Stimulated activated CD4-positive, alpha-beta T cell treated with anti-CD3 and anti-CD28 coated beads, Interleukin-4, amount 100 ng/mL, for 1 hour (primary cell): ENCODE measurements around the gene CDCA4.
"Not testable (repeated sequence)": the region's sequence is repeated elsewhere in the genome, so short reads cannot be mapped to it uniquely, and the experiment has no call there.

Experiments
- DNase-seq: peaks from one replicate; pipeline ENCODE4 v3.0.0-alpha.2; 2020

Gene CDCA4

DNA sequence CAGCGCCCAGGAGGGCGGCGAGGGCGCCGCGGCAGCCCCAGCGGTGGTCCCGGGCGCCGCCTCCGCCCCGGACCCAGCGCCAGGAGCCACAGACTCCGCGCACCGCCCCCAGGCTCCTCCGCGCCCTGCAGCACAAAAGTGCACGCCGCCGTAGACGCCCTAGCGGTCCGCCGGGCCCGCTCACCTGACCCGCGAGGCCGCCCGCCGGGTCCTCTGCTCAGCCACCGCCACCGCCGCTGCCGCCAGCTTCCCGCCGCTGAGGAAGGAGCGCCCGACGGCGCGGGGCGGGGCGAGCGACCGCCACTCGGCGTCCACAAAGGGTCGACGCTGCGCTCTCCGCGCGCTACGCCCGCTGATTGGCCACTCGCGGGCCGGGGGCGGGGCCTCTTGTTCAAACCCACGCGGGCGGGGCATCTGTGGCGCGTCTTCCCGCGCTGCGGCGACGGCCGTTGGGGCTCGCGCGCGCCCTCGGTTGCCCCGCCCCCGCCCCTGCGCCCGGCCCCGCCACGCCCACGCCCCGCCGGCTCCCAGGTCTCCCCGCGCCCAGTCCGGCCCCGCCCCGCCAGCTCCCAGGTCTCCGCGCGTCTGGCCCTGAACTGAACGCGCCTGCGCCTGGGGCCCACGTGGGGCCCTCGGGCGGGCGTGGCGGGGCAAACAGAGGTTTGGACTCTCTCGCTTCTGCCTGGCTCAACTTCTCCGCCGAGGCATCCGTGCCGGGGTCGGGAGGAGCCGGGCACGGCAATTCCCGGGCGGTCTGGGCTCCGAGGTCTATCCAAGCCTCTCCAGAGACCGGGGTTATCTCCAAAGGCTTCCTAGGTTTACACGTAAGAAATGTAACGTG, at the start of gene CDCA4:
Gene CDCA4, minus strand, starts transcription at position 269 of the 841 bp plus-strand sequence. CDS start 9,154 bp downstream, outside the sequence.
- peak; percentile 98 for DNase-seq

DNA sequence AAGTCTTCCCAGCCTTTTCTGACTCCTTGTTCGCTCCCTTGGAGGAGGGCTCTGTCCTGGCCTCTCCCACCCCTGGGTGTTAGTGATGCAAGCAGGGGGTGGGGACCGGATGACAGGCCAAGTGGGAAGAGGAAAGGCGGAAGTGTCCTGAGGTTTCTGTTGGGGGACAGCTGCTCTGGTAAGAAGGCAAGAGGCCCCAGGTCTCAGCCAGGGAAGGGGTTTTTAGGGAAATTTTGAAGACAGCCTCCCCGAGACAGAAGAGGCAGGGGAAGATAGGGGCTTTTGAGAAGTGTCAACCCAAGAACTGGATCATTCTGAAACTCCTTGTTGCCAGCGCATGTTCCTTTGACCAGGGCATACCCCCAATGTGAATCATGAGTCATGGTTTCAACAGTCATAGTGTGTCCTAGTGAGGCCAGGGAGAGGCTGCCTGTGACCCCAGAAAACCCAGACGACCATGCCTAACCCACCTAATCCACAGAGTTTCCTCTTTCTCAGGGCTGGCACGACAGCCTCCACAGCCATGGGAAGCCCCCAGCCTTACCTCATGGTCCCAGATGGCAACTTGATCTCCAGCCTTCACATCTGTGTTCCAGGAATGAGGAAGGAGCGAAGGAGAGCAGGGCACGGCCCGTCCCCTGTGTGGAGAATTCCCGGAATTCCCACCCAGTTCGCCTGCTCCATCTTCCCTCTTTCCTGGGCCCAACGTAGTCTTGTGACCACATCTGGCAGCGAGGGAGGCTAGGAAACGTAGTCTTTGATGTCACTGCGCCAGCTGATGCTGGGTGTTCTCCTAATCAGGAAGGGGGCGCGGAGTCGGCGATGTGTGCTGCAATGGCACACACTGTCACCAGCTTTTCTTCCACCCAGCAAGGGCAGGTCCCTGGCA, 49.2 kb upstream of the CDCA4 start:
- no peak for DNase-seq

DNA sequence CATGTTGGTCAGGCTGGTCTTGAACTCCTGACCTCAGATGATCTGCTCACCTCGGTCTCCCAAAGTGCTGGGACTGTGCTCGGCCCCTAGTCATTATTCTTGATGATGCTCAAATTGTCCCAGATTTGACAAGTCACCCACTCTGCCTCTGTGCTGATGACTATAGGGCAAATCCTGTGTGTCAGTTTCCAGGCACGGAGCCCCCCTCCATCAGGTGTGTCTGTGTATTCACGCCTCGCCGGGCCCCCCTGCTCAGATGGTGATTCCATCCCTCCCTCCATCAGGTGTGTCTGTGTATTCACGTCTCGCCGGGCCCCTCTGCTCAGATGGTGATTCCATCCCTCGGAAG, 48.6 kb upstream of the CDCA4 start:
- no peak for DNase-seq

DNA sequence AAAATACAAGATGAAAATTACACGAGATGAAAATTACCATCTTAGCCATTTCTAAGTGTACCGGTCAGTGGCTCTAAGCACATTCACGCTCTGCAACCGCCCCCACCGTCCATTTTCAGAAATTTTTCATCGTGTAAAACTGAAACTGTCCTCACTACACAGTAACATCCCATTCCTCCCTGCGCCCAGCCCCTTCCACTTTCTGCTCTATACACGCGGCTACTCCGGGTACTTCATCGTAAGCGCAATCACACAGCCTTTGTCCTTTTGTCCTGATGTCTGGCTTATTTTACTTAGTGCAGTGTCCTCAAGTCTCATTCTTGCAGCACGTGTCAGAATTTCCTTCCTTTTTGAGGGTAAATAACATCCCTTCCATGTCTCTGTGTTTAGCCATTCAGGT, 47.9 kb upstream of the CDCA4 start:
- DNase-seq = no peak

DNA sequence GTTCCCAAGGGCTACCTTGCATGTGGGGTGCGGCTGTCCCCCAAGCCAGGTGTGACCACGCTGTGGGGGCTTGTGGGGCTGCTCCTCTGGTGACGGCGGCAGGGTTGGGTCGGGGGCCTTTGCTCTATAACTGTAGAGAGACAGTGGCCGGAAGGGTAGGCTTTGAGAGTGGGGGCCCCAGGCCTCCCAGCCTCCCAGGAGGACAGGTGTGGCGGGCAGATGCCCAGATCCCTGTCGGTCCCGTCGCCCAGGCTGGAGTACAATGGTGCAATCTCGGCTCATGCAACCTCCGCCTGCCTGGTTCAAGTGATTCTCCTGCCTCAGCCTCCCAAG, 47.1 kb upstream of the CDCA4 start:
- no peak for DNase-seq

DNA sequence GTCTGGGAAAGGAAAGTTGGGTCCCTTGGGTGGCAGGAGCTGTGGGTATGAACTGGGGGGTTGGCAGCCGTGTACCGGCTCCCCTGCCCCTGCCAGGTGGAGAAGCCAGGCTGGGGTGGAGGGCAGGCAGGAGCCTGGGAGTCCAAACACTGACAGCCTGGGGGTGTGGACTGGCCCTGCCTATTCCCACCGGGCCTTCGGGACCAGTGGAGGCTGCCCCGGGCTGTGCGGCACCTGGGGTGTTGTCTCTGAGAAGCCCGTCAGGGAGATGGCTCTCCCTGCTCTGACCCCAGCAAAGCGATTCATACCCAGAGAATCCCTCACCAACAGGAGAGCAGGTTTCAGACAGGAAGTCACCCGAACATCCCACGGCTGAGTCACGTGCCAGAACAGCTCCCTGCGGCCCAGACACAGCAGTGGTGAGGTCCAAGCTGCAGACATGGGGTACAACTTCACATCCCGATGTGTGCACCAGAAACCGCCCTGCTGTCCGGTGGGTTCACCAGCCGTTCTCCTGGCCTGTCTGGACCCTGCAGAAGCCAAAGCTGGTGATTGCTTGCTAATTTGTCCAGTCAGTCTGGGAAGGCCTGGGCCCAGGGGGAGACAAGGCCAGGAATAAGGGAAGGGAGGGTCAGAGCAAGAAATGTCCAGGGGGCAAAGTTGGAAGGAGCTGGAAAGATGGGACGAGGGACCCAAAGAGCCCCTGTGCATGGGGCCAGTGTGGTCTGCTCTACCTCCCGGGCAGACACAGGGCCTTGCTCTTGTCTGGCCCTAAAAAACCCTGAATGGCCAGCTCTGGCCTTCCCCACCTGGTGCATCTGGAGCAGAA, 46.5 kb upstream of the CDCA4 start:
- peak; percentile 66 for DNase-seq

DNA sequence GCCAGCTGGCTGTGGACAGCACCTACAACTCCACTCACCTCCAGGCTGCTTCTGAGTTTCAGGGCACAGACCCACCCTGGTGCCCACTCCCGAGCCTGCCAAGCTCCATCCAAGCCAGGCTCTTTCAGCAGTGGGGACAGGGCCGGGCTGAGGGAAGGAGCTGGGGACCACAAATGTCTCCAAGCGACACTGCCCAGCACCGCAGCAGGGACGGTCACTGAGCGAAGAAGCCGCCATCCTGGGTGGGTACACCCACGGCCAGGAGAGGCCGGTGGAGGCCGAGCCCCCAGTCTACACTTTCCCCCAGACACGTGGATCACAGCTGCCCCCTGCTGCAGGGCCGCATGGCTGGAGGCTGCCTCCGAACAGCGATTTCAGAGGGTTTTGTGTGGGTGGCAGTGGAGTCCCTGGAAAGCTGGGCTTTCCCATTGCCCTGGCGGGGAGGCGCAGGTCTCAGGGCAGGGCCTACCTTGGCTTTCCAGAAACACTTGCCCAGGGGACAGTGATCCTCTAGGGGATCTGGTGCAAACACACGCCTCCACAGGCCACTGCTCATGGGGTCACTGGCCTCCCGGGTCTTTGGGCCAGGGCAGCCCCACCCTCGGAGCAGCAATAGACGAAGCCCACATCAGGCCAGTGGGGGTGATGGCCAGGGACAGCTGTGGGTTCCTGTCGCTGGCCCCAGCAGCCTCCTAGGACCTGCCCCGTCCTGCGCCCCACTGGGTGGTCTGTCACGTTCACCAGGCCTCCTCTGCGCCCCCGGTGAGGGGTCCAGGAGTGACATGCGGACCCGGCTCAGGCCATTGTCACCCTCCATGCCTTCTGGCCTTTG, 45.6 kb upstream of the CDCA4 start:
- no peak for DNase-seq

DNA sequence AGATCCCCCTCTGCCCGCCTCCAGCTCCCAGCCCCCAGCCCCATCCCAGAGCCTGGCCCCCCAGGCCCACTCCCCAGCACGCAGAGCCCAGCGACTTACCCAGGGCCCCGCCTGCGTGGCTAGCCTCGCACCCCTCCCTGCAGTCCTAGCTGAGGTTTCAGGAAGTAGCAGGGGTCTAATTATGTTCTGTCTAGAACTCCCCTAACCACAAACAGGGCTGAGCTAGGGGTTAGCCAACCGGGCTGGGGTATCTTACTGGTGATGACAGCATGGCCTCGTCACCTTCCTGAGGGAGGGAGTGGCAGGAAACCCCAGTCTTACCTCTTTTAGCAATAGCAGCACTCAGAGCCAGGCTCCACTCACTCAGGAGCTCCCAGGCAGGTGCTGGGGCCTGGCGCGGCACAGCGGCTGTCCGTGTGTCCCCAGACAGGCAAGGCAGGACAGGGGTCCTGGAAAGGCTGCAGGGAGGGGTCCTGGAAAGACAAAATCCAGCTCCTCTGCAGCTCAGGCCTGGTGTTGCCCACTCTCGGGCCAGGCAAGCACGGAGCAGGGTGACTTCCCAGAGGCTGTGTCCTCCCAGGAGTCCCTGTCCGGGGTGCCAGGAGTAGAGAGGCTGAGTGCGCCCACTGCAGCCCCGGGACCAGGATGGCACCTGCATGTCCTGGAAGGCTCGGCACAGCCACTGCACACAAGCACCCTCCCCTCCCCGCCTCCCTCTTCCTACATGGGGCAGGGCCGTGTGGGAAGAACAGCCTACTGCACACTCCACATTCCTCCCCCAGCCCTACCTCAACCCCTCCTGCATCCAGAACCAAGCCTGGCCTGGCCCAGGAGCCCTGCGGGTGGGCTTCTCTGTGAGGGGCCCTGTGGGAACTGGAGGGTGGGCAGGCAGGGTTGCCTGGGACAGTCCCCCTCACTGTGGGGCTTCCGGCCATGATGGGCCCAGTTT, 44.7 kb upstream of the CDCA4 start, which contains the start of gene GPR132:
Gene GPR132, minus strand, starts transcription at position 151 of the 949 bp plus-strand sequence. CDS start 10,010 bp downstream, outside the sequence.
- peak; percentile 77 for DNase-seq

DNA sequence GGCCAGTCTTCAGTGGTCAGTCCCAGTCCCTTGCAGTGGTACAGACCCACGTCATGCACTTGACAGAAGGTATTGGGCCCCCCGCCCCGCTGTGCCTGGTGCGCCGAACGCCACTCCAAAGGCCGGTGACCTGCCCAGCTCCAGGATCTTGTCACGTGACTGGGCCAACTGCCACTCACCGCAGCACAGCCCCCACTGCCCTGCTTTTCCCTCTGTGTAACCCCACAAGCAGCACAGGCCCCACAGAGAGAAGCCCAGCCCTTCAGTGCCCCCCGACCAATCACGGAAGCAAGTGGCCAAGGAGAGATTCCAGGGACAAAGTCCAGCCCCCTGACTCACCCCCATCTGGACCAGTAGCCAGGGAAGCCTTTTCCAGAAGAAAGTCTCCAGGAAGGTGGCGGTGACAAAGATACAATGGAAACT, 43.8 kb upstream of the CDCA4 start:
- no peak for DNase-seq

DNA sequence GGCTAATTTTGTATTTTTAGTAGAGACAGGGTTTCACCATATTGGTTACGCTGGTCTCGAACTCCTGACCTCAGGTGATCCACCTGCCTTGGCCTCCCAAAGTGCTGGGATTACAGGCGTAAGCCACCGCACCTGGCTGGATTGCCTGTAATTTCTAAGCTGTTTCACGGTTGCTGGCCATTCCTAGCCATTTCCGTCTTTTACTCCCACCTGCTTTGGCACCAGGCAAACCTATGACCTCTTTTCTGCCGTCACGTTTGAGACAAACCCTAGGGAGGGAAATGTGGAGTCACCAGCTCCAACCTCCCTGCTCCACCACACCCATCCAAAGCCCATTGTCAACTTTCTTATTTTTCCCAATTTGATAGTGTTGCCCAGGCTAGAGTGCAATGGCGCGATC, 43.1 kb upstream of the CDCA4 start:
- DNase-seq = no peak

DNA sequence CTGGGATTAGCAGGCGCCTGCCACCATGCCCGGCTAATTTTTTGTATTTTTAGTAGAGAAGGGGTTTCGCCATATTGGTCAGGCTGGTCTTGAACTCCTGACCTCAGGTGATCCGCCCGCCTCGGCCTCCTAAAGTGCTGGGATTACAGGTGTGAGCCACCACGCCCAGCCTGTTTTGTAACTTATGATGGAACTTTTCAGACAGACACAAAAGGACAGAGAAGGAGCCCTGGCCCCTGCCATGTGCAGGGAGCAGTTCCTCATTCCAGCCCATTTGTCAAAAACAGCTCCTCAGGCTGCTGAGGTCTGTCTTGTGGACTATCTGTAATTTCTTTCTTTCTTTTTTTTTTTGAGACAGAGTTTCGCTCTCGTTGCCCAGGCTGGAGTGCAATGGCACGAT, 42.6 kb upstream of the CDCA4 start:
- not testable (repeated sequence) for DNase-seq

DNA sequence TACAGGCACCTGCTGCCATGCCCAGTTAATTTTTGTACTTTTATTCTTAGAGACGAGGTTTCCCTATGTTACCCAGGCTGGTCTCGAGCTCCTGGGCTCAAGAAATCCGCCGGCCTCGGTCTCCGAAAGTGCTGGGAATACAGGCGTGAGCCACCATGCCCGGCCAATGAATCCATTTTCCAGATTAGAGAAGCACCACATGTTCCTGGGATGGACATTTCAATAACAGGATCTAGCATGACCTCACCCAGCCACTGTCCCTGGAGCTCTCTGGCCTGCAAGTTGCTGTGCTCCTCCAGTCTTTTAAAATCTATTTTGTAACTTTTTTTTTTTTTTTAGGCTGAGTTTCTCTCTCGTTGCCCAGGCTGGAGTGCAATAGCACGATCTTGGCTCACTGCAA, 42.2 kb upstream of the CDCA4 start:
- DNase-seq = no peak

DNA sequence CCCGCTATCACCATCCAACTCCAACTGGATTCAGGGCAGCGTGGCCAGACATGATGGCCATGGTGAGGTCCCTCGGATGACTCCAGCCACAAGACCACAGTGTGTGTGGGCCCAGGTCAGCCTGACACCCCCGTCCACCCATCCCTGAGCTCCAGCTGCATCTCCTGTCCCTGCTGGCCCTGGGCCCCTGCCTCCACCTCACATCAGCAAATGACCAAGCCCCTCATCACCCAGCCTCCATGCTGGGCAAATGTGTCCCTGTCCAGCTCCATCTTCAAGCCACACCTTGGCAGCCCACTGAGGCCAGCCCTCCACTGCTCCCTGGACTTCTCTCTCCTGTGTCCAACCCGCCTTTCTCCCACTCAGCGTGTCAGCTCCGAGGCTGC, 41.2 kb upstream of the CDCA4 start:
- DNase-seq = no peak

DNA sequence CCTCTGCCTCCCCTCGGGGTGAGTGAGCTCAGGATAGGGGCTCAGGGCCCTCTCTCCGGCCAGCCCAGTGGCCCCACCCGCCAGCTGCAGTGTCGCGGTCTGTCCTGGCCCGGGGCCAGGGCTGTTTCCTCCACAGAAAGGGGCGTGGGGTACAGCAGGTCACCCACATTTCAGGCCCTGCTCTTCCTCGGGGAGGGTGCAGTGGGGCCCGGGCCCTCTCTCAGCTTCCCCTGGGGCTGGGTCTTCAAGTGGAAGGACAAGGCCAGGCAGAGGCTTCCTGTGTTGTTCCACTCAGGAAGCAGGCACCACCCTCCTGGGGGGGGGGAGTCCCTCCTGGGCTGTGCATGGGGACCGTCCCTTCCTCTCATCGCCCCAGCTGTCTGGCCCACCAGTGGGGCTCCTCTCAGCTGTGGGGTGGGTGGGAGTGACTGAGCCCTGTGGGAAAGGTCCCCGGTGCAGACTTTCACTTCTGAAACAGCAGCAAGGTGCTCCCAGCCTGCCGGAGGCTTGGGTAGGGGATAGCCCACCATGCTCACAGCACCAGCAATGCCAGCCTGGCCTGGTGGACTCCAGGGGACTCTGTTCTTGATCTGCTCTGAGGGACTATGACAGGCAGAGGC, 40.7 kb upstream of the CDCA4 start:
- peak; percentile 75 for DNase-seq

DNA sequence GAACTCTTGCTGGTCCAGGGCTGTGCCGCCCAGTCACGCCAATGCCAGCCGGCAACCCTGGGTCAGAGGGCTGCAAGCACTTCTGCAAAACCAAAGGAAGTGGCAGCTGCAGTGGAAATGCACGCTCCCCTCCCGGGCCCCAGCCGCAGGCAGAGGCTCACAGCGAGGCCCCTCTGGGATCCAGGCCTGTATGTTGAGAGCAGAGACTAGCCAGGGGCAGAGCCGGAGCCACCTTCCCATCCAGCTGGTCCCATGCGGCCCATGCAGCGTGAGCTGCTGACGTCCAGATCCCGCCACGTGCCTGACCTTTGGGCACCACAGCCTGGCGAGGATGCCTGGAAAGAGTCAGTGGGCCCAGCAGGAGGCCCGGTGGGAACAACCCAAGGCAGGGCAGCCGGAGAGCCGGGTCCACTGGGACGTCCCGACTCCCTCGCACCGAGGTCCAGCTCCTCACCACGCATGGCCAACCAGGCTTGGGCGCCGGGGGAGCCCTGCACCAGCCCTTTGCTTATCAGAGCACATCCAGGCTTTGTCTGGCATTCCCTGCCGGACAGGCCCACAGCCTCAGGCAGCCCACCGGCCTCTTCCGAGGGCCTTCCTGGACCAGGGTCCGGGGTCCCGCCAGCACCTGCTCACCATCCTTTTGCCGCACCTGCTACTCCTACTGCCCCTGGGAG, 40.0 kb upstream of the CDCA4 start:
- DNase-seq = no peak

DNA sequence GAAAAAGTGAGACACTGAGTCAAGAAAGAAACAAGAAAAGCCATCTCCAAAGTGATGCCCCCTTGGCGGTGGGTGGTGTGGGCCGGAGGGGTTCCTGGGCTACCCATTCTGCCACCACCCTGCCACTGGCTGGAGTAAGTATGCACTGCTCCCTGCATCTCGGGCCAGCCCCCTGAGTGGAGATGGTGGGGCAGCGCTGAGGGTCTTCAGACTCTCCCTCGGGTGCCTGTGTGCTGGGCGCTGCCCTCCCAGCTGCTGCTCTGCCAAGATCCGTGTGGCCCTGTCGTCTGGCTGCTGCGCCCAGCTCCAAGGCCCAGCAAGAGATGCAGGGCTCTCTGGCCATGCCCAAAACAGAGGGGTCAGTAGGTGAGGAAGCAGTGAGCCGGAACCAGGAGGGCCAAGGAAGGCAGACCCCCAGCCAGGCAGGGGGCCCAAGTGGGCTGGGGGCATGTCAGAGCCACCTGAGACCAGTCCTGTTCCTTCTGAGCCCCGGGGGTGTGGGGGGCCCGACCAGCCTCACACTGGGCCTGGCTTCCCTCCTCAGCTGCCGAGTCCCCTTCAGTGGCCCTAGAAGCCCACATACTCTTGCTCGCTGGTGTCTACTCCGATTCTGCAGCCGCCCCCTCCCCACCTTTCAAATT, 39.2 kb upstream of the CDCA4 start:
- no peak for DNase-seq

DNA sequence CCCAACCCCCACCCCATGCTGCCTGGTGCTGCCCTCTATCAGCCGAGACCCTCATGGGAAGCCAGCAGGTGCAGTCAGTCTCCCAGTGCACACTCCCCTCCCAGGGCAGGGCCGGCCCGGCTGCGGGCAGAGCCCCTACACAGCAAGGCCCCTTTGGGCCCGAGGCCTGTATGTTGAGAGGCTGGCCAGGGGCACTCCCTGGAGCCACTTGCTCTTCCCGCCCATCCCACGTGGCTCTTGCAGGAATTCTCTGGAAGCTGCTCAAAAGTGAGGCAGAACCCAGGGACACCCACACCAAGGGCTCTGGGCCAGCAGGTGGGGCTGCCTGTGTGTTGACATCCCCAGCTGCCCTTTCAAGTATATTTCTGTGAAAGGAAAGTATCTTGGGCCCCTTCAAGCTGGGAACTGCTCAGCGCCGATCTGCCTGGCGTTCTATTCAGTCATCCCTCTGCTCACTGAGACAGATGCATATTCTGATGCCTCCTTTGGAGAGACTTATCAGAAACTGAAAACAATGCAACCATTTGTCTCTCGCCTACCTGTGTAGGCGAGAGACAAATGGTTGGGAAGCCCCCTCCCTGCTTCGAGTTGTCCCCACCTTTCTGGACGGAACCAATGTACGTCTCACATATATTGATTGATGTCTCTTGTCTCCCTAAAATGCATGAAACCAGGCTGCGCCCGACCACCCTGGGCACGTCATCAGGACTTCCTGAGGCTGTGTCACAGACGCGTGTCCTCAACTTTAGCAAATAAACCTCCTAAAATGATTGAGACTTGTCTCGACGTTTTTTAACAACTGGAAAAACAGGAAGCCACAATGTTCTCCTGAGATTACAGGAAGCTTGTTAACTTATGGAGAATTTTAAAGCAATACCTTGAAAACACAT, 38.4 kb upstream of the CDCA4 start:
- DNase-seq = peak; percentile 61

DNA sequence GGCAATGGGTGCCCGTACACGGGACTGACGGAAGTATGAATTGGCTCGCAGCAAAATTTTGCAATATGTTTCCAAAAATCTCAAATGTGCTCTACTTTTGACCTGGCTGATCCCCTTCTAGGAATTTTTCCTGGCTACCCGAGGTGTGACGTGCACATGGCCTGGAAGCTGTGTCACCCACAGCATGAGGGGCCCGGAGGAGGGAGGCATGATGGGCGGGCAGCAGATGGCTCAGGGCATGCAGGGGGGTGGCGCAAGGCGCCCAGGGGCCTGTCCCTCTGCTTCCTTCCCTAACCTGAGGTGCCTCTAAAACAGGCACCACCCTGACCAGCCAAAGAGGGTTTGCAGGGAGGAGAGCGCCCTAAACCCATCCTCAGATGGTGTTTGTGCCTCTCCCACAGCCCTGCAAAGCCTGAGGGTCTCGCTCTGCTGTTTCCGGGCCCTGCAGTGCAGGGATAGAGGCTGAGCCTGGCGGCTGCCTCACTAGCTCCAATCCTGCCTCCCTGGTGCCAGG, 37.7 kb upstream of the CDCA4 start:
- no peak for DNase-seq
